HepG2 (cell line): ENCODE measurements around the gene SDE2. TPM values are rescaled to one million over a fixed set of nuclear protein-coding genes. Genes with fewer than 3 reads are reported as not detected.
A peak's percentile ranks its signal among the peaks of the same experiment; 100 is the strongest.

Experiments used
- BCLAF1 ChIP-seq: fragments of 450-650 bp; IDR thresholded peaks from 2 replicates; pipeline ENCODE4 v1.6.1; 2017; ENCODE audit warnings: mild to moderate bottlenecking
- CHCHD3 ChIP-seq: sonication (generic); formaldehyde crosslinking; IDR thresholded peaks from 2 replicates; pipeline ENCODE4 v1.8.0; 2022; ENCODE audit warnings: mild to moderate bottlenecking, missing genetic modification reagents, moderate library complexity
- FOXM1 ChIP-seq: sonication (generic); formaldehyde crosslinking; IDR thresholded peaks from 2 replicates; pipeline ENCODE4 v1.5.0; 2020; ENCODE audit warnings: missing genetic modification reagents
- HCFC1 ChIP-seq: fragments of 150-350 bp; IDR thresholded peaks from 2 replicates; pipeline ENCODE4 v1.6.1; 2014; ENCODE audit warnings: low read depth, low read length
- KLF12 ChIP-seq: sonication (generic); formaldehyde crosslinking; IDR thresholded peaks from 2 replicates; pipeline ENCODE4 v1.4.0; 2020; ENCODE audit warnings: missing genetic modification reagents, borderline replicate concordance
- NFATC3 ChIP-seq: sonication (generic); formaldehyde crosslinking; IDR thresholded peaks from 2 replicates; pipeline ENCODE4 v1.5.1; 2020; ENCODE audit warnings: mild to moderate bottlenecking, missing genetic modification reagents
- PHF5A ChIP-seq: IDR thresholded peaks from one replicate; pipeline ENCODE4 v1.6.1; 2018; ENCODE audit warnings: low read depth, missing genetic modification reagents; ENCODE audit not compliant: unreplicated experiment
- POGZ ChIP-seq: sonication (generic); formaldehyde crosslinking; IDR thresholded peaks from 2 replicates; pipeline ENCODE4 v1.4.0; 2020; ENCODE audit warnings: mild to moderate bottlenecking, missing genetic modification reagents
- PRMT3 ChIP-seq: sonication (generic); formaldehyde crosslinking; IDR thresholded peaks from 2 replicates; pipeline ENCODE4 v1.8.1; 2022; ENCODE audit warnings: low read depth, mild to moderate bottlenecking, moderate library complexity, missing genetic modification reagents, borderline replicate concordance
- RFX5 ChIP-seq: IDR thresholded peaks from 2 replicates; pipeline ENCODE4 v1.6.1; 2011; ENCODE audit warnings: low read depth, low read length, improper control_type of control experiment
- SETDB1 ChIP-seq: sonication (generic); formaldehyde crosslinking; IDR thresholded peaks from 2 replicates; pipeline ENCODE4 v1.5.1; 2020; ENCODE audit warnings: missing genetic modification reagents, mild to moderate bottlenecking, borderline replicate concordance
- STAG1 ChIP-seq: sonication (generic); formaldehyde crosslinking; IDR thresholded peaks from 2 replicates; pipeline ENCODE4 v1.4.0; 2020; ENCODE audit warnings: missing genetic modification reagents
- TIGD3 ChIP-seq: sonication (generic); formaldehyde crosslinking; IDR thresholded peaks from 2 replicates; pipeline ENCODE4 v1.5.1; 2020; ENCODE audit warnings: mild to moderate bottlenecking, missing genetic modification reagents, borderline replicate concordance
- TRIM24 ChIP-seq: sonication (generic); formaldehyde crosslinking; IDR thresholded peaks from 2 replicates; pipeline ENCODE4 v1.8.0; 2022; ENCODE audit warnings: mild to moderate bottlenecking, missing genetic modification reagents
- ZFP36L2 ChIP-seq: sonication (generic); formaldehyde crosslinking; IDR thresholded peaks from 2 replicates; pipeline ENCODE4 v1.4.0; 2020; ENCODE audit warnings: missing genetic modification reagents
- ZGPAT ChIP-seq: IDR thresholded peaks from 2 replicates; pipeline ENCODE4 v1.6.1; 2016; ENCODE audit warnings: mild to moderate bottlenecking
- ZIK1 ChIP-seq: sonication (generic); formaldehyde crosslinking; IDR thresholded peaks from 2 replicates; pipeline ENCODE4 v1.5.0; 2020; ENCODE audit warnings: mild to moderate bottlenecking, low read depth, missing genetic modification reagents, borderline replicate concordance
- ZMAT3 ChIP-seq: sonication (generic); formaldehyde crosslinking; conservative IDR thresholded peaks from 2 replicates; pipeline ENCODE4 v1.7.0; 2021; ENCODE audit warnings: missing genetic modification reagents
- ZMYM3 ChIP-seq: sonication (generic); formaldehyde crosslinking; IDR thresholded peaks from 2 replicates; pipeline ENCODE4 v1.5.1; 2020; ENCODE audit warnings: mild to moderate bottlenecking, missing genetic modification reagents
- ZNF280B ChIP-seq: sonication (generic); formaldehyde crosslinking; IDR thresholded peaks from 2 replicates; pipeline ENCODE4 v1.5.0; 2020; ENCODE audit warnings: missing genetic modification reagents, mild to moderate bottlenecking, borderline replicate concordance
- ZNF383 ChIP-seq: sonication (generic); formaldehyde crosslinking; IDR thresholded peaks from 2 replicates; pipeline ENCODE4 v1.4.0; 2020; ENCODE audit warnings: missing genetic modification reagents, mild to moderate bottlenecking, borderline replicate concordance
- ZNF430 ChIP-seq: sonication (generic); formaldehyde crosslinking; IDR thresholded peaks from 2 replicates; pipeline ENCODE4 v1.9.0; 2021; ENCODE audit warnings: mild to moderate bottlenecking, missing genetic modification reagents
- ZNF549 ChIP-seq: sonication (generic); formaldehyde crosslinking; IDR thresholded peaks from 2 replicates; pipeline ENCODE4 v1.5.0; 2020; ENCODE audit warnings: missing genetic modification reagents
- ZNF558 ChIP-seq: sonication (generic); formaldehyde crosslinking; IDR thresholded peaks from 2 replicates; pipeline ENCODE4 v1.9.0; 2022; ENCODE audit warnings: mild to moderate bottlenecking, missing genetic modification reagents, borderline replicate concordance
- polyA plus RNA-seq, 8 experiments: library from polyadenylated mRNA; depleted of rRNA in 3 of 8; stranded (reverse) in 7 of 8; unstranded in 1 of 8; fragments of >200 nt; fragmentation: Illumina TruSeq in 4 of 8; extraction: Trizol in 4 of 8; gene quantifications; 2 replicates each; pipeline versions ENCODE4 v1.2.1 to v1.2.3, GENCODE V29; 2011 to 2016; ENCODE audit warnings: low read depth in 4 of 8, missing spikeins in 1 of 8, mixed read lengths in 1 of 8; ENCODE audit not compliant: insufficient read depth in 1 of 8
- total RNA-seq, 5 experiments: library from RNA; depleted of rRNA; stranded (reverse); fragments of >200 nt; fragmentation: Illumina TruSeq; extraction: Trizol; gene quantifications; 2 replicates each; pipeline ENCODE4 v1.2.3, GENCODE V29; 2016; ENCODE audit warnings: low read depth in 1 of 5

Gene SDE2
- total and polyA plus RNA-seq, 2 of the 13 experiments (the other 11 are each of a cell fraction or from before 2014, with no cell fraction given), result 10.8 to 19.6 TPM

GRCh38 chr1:225999227-225999911 is at the start of gene SDE2 (continued):
- TF ChIP-seq ZNF430, result peak; percentile 61; the same call in 1 of the 2 replicates
- TF ChIP-seq POGZ, result peak; percentile 87
- no peak for TF ChIP-seq PHF5A (CRISPR knock-in tag)
- 0 out of 2 replicates have a peak, but pooled peaks have one; percentile 24 for TF ChIP-seq NFATC3 (CRISPR knock-in tag)
- TF ChIP-seq ZNF549 (CRISPR knock-in tag), result no peak; the same call in 1 of the 2 replicates
- TF ChIP-seq TRIM24 (CRISPR knock-in tag), result no peak
- TF ChIP-seq TIGD3 (CRISPR knock-in tag), result no peak
- no peak for TF ChIP-seq ZNF558 (CRISPR knock-in tag)
- TF ChIP-seq ZFP36L2 (CRISPR knock-in tag), result no peak
- peak; percentile 91; the same call in 1 of the 2 replicates for TF ChIP-seq ZNF280B (CRISPR knock-in tag)
- TF ChIP-seq ZMYM3, result 0 out of 2 replicates have a peak, but pooled peaks have one; percentile 29
- TF ChIP-seq ZGPAT (CRISPR knock-in tag), result peak; percentile 80; the same call in 1 of the 2 replicates
- peak; percentile 47; the same call in 1 of the 2 replicates for TF ChIP-seq KLF12 (CRISPR knock-in tag)
- TF ChIP-seq BCLAF1, result no peak
- TF ChIP-seq ZNF383 (CRISPR knock-in tag), result no peak
- no peak for TF ChIP-seq FOXM1 (CRISPR knock-in tag)
- TF ChIP-seq HCFC1, result peak; percentile 46
- no peak for TF ChIP-seq SETDB1
- no peak for TF ChIP-seq STAG1
- TF ChIP-seq PRMT3 (CRISPR knock-in tag), result peak; percentile 86
- no peak for TF ChIP-seq CHCHD3 (CRISPR knock-in tag)
- peak; percentile 52; the same call in 1 of the 2 replicates for TF ChIP-seq ZMAT3 (CRISPR knock-in tag)
- no peak for TF ChIP-seq ZIK1
- no peak for TF ChIP-seq RFX5
